SK-N-SH treated with all-trans-retinoic acid at 6 μM for 48 hours (cell line): ENCODE results near the gene NFIA.

Experiments
- ATAC-seq: fragments of 200-7000 bp; cut with Tn5 transposase; 3 replicates; pipeline ENCODE4 v1.9.1; 2020; ENCODE audit warnings: mild to moderate bottlenecking, moderate library complexity
- CREB5 ChIP-seq: fragments of 250-450 bp; sonication (Bioruptor Pico); IDR thresholded peaks from 2 replicates; pipeline ENCODE4 v1.5.1; 2020; ENCODE audit warnings: low read depth, mild to moderate bottlenecking, moderate library complexity
- CSRNP3 ChIP-seq: fragments of 250-450 bp; sonication (Bioruptor Pico); IDR thresholded peaks from 2 replicates; pipeline ENCODE4 v1.5.1; 2021; ENCODE audit warnings: mild to moderate bottlenecking, moderate library complexity
- ESRRG ChIP-seq: fragments of 250-450 bp; sonication (Bioruptor Pico); IDR thresholded peaks from 2 replicates; pipeline ENCODE4 v1.6.1; 2021; ENCODE audit warnings: mild to moderate bottlenecking
- GLIS3 ChIP-seq: fragments of 250-450 bp; sonication (Bioruptor Pico); IDR thresholded peaks from 2 replicates; pipeline ENCODE4 v1.5.0; 2020; ENCODE audit warnings: mild to moderate bottlenecking, moderate library complexity
- PATZ1 ChIP-seq: fragments of 250-450 bp; sonication (Bioruptor Pico); IDR thresholded peaks from 2 replicates; pipeline ENCODE4 v1.8.0; 2020; ENCODE audit warnings: mild to moderate bottlenecking, moderate library complexity, borderline replicate concordance
- POU6F1 ChIP-seq: fragments of 250-450 bp; sonication (Bioruptor Pico); IDR thresholded peaks from 2 replicates; pipeline ENCODE4 v1.8.0; 2021; ENCODE audit warnings: low read depth, mild to moderate bottlenecking, moderate library complexity, borderline replicate concordance
- PPARA ChIP-seq: fragments of 250-450 bp; sonication (Bioruptor Pico); IDR thresholded peaks from 2 replicates; pipeline ENCODE4 v1.5.0; 2020; ENCODE audit warnings: mild to moderate bottlenecking, borderline replicate concordance
- SNAI2 ChIP-seq: fragments of 250-450 bp; sonication (Bioruptor Pico); IDR thresholded peaks from 2 replicates; pipeline ENCODE4 v1.5.0; 2020; ENCODE audit warnings: mild to moderate bottlenecking, moderate library complexity
- TOX ChIP-seq: fragments of 250-450 bp; sonication (Bioruptor Pico); IDR thresholded peaks from 2 replicates; pipeline ENCODE4 v1.8.0; 2021; ENCODE audit warnings: mild to moderate bottlenecking, moderate library complexity, borderline replicate concordance
- TSHZ2 ChIP-seq: fragments of 250-450 bp; sonication (Bioruptor Pico); IDR thresholded peaks from 2 replicates; pipeline ENCODE4 v1.5.0; 2020; ENCODE audit warnings: mild to moderate bottlenecking, moderate library complexity
- ZC3H10 ChIP-seq: fragments of 250-450 bp; sonication (Bioruptor Pico); IDR thresholded peaks from 2 replicates; pipeline ENCODE4 v1.5.1; 2021; ENCODE audit warnings: mild to moderate bottlenecking, moderate library complexity
- ZFP3 ChIP-seq: fragments of 250-450 bp; sonication (Bioruptor Pico); IDR thresholded peaks from 2 replicates; pipeline ENCODE4 v1.5.0; 2020; ENCODE audit warnings: mild to moderate bottlenecking, moderate library complexity
- ZNF70 ChIP-seq: fragments of 450-650 bp; formaldehyde crosslinking; IDR thresholded peaks from 2 replicates; pipeline ENCODE4 v1.5.0; 2020; ENCODE audit warnings: mild to moderate bottlenecking, moderate library complexity

Gene NFIA

GRCh38 chr1:61375082-61375880, 292.9 kb downstream of the NFIA start (continued):
- no peak for TF ChIP-seq CSRNP3 (CRISPR knock-in tag)
- no peak for TF ChIP-seq TOX
- no peak for TF ChIP-seq GLIS3
- no peak for TF ChIP-seq ZC3H10
- TF ChIP-seq CREB5, result no peak
- no peak for TF ChIP-seq ESRRG
- TF ChIP-seq TSHZ2, result no peak

GRCh38 chr1:61376151-61376550, 293.8 kb downstream of the NFIA start:
- no peak for ATAC-seq
- TF ChIP-seq PPARA (CRISPR knock-in tag) (no peak), TSHZ2 (no peak)

- no peak for ATAC-seq
- TF ChIP-seq SNAI2, result no peak
- TF ChIP-seq ZFP3 (CRISPR knock-in tag), result no peak
- no peak for TF ChIP-seq CREB5
- no peak for TF ChIP-seq PATZ1 (CRISPR knock-in tag)
- no peak for TF ChIP-seq ESRRG
- TF ChIP-seq ZNF70 (CRISPR knock-in tag), result no peak
- no peak for TF ChIP-seq POU6F1 (CRISPR knock-in tag)
- no peak for TF ChIP-seq TOX
These were observed 295.0 kb downstream of the NFIA start for GRCh38 chr1:61377242-61377958.
